ENCODE measurements around the gene OTOS.

OTOS gene

GRCh38 chr2:240123821-240124650 is 16.4 kb downstream of the OTOS start:
- no peak for DNase-seq (ENCODE audit: low read depth)
- H3K4me3 ChIP-seq (ENCODE audit: low read length), result no peak overlapping the region
- TF ChIP-seq CTCF (conservative IDR thresholded peaks at IDR 0.05; ENCODE audit: low read depth, low read length), result no peak

- no peak for TF ChIP-seq CTCF (conservative IDR thresholded peaks at IDR 0.05; ENCODE audit: low read depth, low read length)
- H3K4me3 ChIP-seq (ENCODE audit: low read length), result no peak overlapping the region
- no peak for DNase-seq (ENCODE audit: low read depth)
Observed at GRCh38 chr2:240121675-240122074, 18.8 kb downstream of the OTOS start.

- H3K4me3 ChIP-seq (ENCODE audit: low read length), result no peak overlapping the region
- DNase-seq (ENCODE audit: low read depth), result no peak
- no peak for TF ChIP-seq CTCF (conservative IDR thresholded peaks at IDR 0.05; ENCODE audit: low read depth, low read length)
Observed at GRCh38 chr2:240121190-240121589, 19.3 kb downstream of the OTOS start.

- TF ChIP-seq CTCF (conservative IDR thresholded peaks at IDR 0.05; ENCODE audit: low read depth, low read length), result no peak
- H3K4me3 ChIP-seq (ENCODE audit: low read length), result no peak overlapping the region
- DNase-seq (ENCODE audit: low read depth), result no peak
Observed at GRCh38 chr2:240114233-240114632, 26.2 kb downstream of the OTOS start.

GRCh38 chr2:240112914-240113690 is 27.4 kb downstream of the OTOS start:
- TF ChIP-seq CTCF (conservative IDR thresholded peaks at IDR 0.05; ENCODE audit: low read depth, low read length), result no peak
- no peak for DNase-seq (ENCODE audit: low read depth)
- no peak overlapping the region for H3K4me3 ChIP-seq (ENCODE audit: low read length)

- TF ChIP-seq CTCF (conservative IDR thresholded peaks at IDR 0.05; ENCODE audit: low read depth, low read length), result no peak
- no peak for DNase-seq (ENCODE audit: low read depth)
- H3K4me3 ChIP-seq (ENCODE audit: low read length), result no peak overlapping the region
Observed at GRCh38 chr2:240111253-240111652, 29.2 kb downstream of the OTOS start.
